Stimulated activated CD4-positive, alpha-beta T cell treated with anti-CD3 and anti-CD28 coated beads, Interleukin-4, amount 100 ng/mL, for 24 hours (primary cell): Measurements from ENCODE around the gene NPFF.
"Not testable (repeated sequence)": the region's sequence is repeated elsewhere in the genome, so short reads cannot be mapped to it uniquely, and the experiment has no call there.

Experiments
- DNase-seq: peaks from one replicate; pipeline ENCODE4 v3.0.0-alpha.2; 2020

The NPFF gene

DNA sequence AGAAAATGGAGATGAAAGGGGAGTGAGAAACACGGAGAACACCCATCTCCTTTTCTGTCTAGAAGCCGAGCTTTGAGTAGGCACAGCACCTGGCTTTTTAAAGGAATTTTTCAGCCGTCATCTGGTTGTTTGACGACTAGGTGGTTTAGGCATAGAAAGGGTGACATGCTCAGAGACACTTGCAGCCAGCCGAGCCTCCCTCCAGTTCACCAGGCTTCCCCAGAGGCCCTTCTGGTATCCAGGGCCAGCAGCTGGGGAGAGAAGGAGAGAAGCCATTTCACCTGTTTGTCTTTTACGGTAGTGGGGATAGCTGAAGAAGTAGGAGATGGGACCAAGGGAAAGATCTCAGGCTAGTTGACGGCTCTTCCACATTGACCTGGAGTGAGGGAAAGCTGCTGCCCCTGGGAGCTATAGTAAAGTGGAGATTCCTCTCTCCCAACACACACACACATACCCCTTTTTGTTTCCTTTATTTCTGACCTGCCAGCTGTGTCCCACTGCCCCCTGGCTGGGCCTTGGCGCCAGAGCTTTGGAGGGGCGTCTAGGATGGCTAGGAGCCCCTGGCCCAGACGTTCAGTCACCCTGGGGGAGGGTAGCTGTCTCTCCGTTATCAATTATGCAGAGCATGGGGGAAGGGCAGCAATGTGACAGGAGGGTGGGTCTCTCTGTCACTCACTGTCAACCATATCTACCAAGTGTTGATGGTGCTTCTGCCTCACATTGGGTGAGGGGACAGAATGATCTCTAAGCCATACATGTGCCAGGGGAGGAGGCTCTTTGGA, 13.5 kb downstream of the NPFF start:
- no peak for DNase-seq

GRCh38 chr12:53492830-53493609, 14.3 kb downstream of the NPFF start:
- DNase-seq, result peak; percentile 86

- DNase-seq, result no peak
Measured at GRCh38 chr12:53492188-53492587, 15.1 kb downstream of the NPFF start.

GRCh38 chr12:53489242-53489864, 17.9 kb downstream of the NPFF start:
- DNase-seq, result no peak

DNA sequence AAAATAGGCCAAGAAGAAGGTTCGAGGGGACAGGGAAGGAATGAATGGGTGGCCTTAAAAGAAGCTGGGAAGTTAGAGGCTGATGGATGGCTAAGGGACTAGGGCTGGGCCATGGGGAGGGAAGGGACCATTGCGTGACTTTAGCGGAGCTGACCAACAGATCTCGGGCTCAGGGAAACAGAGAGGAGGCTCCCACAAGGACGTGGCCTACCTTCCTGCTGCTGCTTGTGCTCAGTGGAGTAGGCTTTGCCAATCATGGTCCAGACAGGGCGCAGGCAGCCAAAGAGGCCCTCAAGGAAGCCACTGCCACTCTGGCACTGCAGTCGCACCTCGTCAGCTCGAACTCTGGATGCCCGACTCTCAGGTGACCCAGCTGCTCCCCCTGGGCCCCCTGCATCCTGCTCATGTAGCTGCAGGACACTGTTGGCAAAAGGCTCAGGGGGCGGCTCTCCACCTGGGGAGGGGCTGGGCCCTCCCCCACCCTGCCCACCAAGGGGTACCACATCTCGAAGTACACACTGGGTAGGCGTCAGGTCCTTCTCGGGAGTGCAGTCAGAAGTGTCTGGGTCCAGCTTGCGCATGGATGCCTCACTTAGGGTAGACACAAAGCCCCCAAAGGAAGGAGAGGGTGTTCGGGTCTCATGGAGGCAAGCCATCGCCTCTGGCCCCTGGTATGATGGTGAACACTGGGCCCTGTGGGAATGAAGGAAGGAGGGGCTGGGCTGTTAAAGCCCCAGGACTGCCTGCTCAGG, 20.4 kb downstream of the NPFF start:
- DNase-seq, result no peak

DNA sequence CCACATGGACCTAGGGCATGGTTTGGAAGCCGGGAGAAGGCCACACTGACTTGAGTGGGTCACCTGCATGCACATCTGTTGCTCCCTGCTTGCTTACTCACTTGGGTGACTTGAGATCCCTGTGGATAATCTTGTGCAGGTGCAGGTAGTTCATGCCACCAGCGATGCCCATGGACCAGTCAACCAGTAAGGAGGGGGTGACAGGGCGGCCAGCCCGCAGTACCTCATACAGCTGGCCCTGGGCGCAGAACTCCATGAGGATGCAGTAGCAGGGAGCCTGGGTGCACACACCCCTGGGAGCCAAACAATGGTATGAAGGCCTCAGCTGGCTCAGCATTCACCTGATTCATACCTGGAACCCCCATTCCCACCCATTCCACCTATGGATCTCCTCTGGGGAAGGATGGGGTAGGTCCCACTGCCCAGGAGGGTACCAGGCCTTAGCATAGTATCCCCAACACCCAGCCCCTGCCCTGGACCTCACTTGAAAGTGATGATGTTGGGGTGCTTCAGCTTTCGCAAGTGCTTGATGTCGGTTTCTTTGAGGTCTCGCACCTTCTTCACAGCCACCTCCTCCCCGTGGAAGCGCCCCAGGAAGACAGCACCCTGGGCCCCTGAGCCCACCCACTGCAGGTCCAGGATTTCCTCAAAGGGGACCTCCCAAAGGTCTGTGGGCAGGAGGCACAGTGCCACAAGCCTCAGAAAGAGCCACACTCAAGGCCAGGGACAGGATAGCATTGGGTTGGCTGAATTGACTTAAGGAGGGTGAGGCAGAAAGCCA, 21.1 kb downstream of the NPFF start:
- no peak for DNase-seq

DNA sequence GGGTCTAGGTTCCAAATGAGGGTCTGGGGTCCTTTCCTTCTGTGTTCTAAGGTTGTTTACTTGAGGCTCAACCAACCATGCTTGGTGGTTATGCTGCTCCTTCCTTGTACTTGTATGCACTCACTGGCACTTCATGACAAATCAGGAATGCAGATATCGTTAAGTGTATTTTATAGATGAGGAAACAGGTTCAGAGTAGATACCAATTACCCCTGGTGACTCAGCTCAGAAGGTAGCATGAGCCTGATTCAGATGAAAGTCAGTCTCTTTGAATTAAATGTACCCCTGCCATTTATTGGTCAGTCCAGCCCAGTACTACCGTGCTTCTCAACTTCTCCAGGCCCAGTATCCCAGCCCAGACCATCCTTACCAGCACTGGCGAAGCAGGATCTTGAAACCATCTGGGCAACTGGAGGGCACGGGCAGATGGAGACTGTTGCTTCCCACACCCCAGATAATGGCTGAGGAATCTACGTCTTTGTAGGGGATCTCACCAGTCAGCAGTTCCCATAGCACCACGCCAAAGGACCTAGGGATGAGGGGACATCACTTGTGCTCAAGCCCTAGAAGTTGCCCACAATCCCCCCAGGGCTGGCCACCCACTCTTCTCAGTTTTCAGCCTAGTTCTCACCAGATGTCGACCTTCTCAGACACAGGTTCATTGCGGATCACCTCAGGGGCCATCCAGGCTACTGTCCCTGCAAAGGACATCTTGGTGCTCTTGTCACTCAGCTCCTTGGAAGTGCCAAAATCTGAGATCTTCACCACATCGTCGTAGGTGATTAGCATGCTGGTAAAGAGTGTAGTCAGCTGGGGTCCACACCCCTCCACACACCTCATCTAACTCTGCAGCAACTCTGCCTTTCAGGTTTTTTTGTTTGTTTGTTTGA, 22.4 kb downstream of the NPFF start:
- DNase-seq, result no peak

DNA sequence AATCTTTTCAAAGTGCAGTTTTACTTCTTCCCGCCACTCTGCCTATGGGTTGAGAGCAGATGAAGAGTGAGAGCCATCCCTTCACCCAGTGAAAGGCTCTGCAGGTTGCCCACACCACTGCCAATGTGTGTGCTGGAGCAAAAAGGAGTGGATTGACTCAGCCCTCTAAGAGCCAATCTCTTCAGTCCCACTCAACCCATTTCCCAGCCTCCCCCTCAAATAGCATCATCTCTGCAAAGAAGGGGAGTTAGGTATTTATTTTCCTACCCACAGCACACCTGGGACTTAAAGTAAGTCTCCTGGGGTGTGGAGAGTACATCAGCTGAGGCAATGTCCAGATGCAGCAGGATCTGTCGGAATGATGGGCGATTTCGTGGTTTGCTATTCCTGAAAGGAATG, 23.3 kb downstream of the NPFF start:
- DNase-seq, result no peak

GRCh38 chr12:53483225-53483978, 23.9 kb downstream of the NPFF start:
- no peak for DNase-seq

DNA sequence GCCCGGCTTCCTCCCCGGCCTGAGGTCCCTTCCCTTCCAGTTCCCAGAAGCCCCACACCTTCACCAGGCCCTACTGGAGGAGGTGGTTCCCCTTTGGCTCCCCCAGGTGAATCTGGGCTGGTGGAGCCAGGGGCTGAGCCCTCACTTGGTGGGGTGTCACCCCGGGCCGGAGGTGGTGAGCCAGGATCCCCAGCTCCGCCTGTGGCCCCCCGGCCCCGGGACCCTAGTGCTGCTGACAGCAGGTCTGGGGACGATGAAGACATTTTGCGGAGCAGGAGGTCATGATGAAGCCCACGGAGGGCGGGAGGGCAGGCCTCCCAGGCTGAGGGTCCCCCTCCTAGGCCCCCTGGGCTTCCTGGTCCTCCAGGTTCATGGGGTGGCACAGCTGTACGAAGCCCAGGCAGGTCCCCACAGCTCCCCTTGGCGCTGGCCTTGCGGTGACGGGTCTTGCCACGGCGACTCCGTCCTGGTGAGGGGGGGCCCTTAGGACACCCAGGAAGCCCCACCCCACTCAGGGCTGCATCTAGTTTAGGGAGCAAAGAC, 24.6 kb downstream of the NPFF start:
- no peak for DNase-seq

- no peak for DNase-seq
Measured at GRCh38 chr12:53481939-53482586, 25.2 kb downstream of the NPFF start.

DNA sequence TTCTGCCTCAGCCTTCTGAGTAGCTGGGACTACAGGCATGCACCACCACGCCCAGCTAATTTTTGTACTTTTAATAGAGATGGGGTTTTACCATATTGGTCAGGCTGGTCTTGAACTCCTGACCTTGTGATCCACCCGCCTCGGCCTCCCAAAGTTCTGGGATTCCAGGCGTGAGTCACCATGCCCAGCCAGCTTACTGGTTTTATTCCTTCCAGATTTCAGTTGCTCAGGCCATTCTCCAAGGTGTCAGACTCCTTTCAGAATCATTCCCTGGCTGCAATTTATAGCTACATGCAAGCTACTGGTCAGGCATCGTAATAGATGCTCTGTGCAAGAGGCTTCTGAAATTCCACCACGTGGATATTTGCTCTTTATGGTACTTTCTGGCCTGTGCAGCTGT, 25.8 kb downstream of the NPFF start:
- not testable (repeated sequence) for DNase-seq

- no peak for DNase-seq
Measured at GRCh38 chr12:53480491-53481442, 26.5 kb downstream of the NPFF start.

GRCh38 chr12:53479331-53479730, 28.0 kb downstream of the NPFF start:
- no peak for DNase-seq

- no peak for DNase-seq
Measured at GRCh38 chr12:53478865-53479264, 28.4 kb downstream of the NPFF start.

DNA sequence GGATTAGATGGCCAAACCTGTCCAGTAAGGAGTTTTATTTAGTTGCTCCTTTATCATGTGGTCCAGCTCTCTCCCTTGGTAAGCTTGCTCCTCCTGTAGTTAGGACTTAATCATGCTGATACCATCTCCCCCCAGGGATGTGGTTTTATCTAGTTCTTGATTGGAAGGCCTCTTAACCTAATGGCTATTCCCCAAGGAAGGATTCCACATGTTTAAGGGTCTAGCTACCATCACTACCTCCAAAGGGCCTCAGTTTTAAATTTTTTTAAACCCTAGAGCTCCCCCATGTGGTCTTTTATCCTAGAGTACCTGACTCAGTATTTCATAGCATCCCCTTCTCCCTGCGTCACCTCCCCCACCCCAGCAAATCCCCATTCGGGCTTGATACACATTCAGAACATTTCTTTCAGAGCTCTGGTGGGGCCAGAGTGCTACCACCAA, 30.5 kb downstream of the NPFF start:
- DNase-seq, result no peak

DNA sequence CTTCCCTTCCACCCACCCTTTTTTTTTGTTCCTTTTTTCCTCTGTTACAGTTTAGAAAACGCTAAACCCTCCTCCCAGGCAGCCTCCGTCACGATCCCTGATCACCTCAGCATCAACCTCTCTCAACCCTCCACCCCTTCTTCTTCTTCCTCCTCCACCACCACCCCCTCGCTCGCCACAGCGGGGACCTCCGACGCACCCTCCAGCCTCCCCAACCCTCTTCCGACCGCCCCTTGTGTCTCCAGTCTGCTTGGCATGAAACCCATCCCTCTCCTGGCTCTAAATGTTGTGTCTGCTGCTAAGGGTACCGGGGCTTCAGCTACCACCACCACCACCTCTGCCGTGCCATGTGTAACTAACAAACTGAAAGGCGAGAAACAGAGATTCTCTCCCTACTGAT, 32.5 kb downstream of the NPFF start:
- no peak for DNase-seq

- no peak for DNase-seq
Measured at GRCh38 chr12:53474077-53474476, 33.2 kb downstream of the NPFF start.
